Stimulated activated CD4-positive, alpha-beta T cell treated with anti-CD3 and anti-CD28 coated beads, Interleukin-4, amount 100 ng/mL, for 48 hours (primary cell): ENCODE results near the gene CPEB1.
"Not testable (repeated sequence)": the region's sequence is repeated elsewhere in the genome, so short reads cannot be mapped to it uniquely, and the experiment has no call there.

Experiments
- DNase-seq, 2 donors: peaks; one replicate each; pipeline ENCODE4 v3.0.0-alpha.2; 2020; ENCODE audit warnings: low read depth in 2 of 2

Gene CPEB1

GRCh38 chr15:82649226-82649999, 2.2 kb upstream of the CPEB1 start:
- no peak for DNase-seq

- no peak for DNase-seq
Measured at GRCh38 chr15:82648257-82649103, 1.3 kb upstream of the CPEB1 start.

GRCh38 chr15:82647835-82648256, 683 bp upstream of the CPEB1 start:
- DNase-seq, result peak; percentile 27 to 30

- DNase-seq, result peak in 1 of 2 donors; percentile 8
Measured at GRCh38 chr15:82646250-82647044, 716 bp downstream of the CPEB1 start.

DNA sequence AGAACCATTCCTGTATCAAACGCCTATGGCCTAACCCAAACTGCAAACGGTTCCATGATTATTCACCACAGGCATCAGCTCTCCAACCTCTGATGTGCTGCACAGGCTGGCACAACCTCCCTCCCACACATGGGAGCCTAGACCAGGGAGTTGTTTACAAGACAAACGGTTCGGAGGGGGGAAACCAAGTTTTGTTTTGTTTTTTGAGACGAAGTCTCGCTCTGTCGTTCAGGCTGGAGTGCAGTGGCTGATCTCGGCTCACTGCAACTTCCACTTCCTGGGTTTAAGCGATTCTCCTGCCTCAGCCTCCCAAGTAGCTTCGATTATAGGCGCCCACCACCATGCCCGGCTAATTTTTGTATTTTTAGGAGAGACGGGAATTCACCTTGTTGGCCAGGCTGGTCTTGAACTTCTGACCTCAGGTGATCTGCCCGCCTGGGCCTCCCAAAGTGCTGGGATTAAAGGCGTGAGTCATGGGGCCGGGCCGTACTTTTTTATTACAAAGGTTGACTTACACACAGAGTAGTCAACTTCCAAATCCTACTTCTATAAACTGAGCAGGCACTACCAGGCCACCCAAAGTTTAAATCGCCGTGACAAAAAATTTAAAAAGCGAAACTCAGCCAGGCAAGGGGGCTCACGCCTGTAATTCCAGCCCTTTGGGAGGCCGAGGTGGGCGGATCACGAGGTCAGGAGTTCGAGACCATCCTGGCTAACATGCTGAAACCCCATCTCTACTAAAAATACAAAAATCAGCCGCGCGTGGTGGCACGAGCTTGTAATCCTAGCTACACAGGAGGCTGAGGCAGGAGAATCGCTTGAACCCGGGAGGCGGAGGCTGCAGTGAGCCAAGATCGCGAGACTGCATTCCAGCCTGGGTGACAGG, 2.0 kb downstream of the CPEB1 start:
- DNase-seq, result not testable (repeated sequence)

GRCh38 chr15:82643992-82644391, 3.2 kb downstream of the CPEB1 start:
- DNase-seq, result no peak

DNA sequence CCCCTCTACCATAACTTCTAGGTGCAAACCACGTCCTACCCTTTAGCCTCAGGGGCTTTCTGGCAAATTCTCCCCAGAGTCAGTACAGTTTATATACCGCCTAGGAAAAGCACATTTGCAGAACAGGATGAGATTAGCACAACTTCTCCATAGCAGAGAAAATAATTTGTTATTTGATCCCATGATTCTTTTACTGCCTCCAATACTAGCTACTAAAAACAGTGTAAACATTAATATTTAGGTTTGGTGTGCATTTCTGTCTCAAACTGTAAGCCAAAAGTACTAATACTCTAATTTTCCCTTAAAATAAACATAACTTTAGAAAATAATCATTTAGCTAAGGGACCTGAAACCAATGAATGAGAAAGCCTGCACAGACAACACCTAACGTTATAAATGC, 4.5 kb downstream of the CPEB1 start:
- no peak for DNase-seq

DNA sequence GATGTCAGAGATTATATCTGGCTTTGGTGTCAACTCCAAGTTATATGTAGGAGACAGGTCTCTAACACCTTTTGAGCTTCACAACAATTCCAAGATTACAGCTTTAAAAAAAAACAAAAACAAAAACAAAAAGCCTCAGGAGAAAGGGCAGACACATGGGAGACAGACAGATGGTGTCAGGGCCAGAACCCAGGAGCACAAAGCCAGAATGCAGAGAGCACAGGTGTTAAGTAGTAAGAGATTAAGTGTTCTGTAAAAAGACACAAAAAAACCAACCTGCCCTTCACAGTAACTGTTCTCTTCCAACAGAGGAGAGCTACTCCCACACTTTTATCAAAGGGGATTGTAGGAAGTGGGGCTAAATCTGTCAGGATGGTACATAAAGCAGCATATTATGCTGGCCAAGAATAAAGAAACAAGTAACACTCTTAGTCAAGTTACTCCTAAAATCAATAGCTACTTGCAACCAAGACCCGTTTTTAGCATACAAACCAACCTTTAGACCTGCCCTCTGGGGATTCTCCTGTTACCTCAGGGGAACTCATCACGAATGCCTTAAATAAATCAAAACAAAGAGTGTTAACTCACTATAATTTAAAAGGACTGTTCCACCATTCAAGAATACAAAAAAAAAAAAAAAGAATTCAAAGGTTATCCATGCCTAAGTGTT, 5.9 kb downstream of the CPEB1 start:
- DNase-seq, result no peak

DNA sequence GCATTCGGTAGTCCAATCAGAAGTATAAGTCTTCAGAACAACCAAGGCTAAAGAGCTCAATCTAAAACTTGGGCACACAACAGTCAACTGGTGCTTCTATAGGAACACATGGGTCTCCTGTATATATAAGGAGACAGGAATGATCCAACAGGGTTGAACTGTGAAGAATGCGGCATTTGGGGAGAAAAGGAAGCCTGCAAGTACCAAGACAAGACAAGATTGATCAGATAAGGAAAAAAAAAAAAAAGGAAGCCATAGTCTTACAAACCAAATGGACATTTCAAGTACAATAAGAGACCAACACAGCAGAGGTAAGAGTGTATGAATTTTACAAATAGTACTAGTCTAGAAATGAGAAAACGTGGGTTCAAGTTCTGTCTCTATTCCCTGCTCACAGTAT, 6.5 kb downstream of the CPEB1 start:
- no peak for DNase-seq

DNA sequence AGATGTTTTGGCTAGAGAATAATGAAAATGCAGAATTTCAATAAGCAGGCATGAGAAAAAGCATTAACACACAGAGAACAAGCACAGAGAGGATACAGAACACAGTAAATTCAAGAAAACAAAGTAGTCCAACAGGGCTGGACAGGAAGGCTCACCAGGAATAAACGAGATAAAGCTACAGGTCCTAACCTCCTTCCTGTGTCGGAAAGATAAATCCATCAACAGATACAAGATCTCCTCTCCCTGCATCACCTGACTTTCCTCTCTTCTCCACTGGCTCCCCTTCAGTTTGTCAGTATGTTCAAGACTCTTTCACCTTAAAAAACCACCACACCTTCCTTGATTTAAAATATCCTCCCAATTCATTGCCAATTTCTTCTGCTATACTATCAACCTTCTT, 11.4 kb downstream of the CPEB1 start:
- no peak for DNase-seq

GRCh38 chr15:82630033-82630432, 17.1 kb downstream of the CPEB1 start:
- DNase-seq, result no peak

DNA sequence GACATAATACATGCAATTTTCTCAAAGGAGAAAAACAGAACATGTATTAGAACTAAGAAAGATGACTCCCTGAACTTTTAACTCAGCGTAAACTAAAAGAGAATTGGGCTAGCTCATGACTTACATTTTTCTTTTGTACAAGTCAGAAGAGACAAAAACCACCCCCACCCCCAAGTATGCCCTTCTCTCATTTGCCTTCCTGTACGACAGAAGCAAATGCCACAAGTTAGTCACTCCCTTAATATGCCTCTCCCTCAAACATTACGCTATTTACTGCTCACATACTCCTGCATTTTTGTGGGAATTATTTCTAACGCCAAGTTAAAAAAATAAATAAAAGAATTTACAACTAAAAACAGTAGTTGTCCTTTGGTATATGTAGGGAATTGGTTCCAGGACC, 22.0 kb downstream of the CPEB1 start:
- no peak for DNase-seq

DNA sequence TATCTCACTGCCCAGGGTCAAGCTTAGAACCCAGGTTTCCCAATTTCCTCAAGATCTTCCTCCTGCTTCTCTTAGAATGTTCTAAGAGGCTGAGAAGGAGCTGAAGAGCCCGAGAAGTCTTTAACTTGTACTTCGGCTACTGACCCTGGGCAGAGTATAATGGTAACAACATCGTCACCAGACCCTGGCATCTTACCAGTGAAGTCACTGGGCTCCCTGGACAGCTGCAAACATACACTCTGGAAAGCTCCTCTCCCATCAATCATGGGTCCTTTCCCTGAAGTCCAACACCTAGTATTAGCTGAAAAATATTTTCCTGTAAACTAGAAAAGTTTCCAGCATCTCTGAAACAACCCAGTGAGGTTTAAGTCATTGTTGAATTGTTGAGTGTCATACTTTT, 22.7 kb downstream of the CPEB1 start:
- DNase-seq, result no peak

DNA sequence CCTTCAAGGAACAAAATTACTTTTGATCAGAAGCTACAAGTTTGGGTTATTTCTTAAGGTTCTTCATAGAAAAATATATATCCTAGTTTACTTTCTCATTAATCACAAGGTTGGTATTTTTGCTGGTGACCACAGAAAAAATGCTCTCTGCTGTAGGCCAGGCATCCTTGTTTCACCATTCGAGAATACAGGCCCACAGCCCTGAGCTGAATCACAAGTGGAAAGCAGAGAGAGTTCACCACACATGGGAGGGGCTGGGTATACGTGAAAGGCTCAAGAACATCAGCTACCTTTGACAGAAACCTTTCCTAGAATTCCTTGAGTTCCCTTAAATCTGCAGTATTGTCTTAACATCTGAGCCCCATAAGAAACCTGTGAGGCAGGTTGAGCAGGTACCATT, 23.2 kb downstream of the CPEB1 start:
- no peak for DNase-seq

- DNase-seq, result no peak
Measured at GRCh38 chr15:82621970-82622369, 25.2 kb downstream of the CPEB1 start.

DNA sequence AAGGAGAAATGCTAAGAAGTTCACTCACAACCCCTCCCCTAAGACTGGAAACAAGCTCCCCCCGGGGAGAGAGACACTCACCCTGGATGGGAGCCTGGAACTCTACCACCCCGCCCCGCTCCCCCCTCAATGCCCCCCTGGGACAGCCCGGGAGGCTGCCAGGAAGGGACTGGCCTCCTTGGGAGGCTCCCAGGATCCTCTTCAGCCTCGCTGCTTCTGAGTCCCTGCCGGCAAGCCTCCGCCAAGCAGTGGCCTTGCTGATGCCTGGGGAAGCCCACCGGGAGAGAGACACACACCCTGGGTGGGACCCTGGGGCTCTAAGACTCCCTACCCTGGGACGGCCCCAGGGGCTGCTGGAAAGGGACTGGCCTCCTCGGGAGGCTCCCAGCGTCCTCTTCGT, 33.4 kb downstream of the CPEB1 start:
- DNase-seq, result no peak

DNA sequence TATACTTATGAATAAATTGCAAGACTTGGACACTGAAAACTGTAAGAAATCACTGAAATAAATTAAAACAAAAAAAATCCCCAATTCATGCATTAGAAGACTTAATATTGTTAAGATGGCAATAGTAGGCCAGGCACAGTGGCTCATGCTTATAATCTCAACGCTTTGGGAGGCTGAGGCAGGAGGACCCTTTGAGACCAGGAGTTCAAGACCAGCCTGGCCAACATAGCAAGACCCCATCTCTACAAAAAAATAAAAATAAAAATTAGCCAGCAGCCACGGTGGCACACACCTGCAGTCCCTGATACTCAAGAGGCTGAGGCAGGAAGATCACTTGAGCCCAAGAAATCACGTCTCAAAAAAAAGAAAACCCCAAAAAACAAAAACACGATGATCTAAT, 35.8 kb downstream of the CPEB1 start:
- DNase-seq, result no peak

- DNase-seq, result no peak
Measured at GRCh38 chr15:82602195-82602594, 45.0 kb downstream of the CPEB1 start.

DNA sequence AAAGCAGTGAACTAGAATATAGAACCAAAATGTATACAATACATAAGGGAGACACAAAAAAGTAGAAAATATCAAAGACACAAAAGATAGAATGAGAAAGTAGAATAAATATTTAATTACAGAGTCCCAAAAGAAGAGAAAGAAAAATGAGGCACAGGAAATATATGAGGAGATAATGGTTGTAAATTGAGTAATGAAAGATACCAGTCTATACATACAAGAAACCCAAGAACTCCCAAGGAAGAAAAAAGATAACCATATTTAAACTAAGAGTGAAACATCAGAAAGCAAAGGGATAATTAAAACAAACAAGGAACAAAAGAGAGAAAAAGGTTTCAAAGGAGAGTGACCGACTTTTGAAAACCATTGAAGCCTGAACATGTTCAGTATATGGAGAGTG, 47.3 kb downstream of the CPEB1 start:
- no peak for DNase-seq

- no peak for DNase-seq
Measured at GRCh38 chr15:82597815-82598214, 49.3 kb downstream of the CPEB1 start.

GRCh38 chr15:82595766-82596165, 51.4 kb downstream of the CPEB1 start:
- no peak for DNase-seq
